ENCODE measurements around the gene CCDC89. TPM values are rescaled to one million over a fixed set of nuclear protein-coding genes. Genes with fewer than 3 reads are reported as not detected.
A peak's percentile ranks its signal among the peaks of the same experiment; 100 is the strongest.

The CCDC89 gene
- total and polyA plus RNA-seq, 9 of the 15 experiments (the other 6 are each of a cell fraction or from before 2014, with no cell fraction given) = 0.07 to 0.09 TPM; not detected in 7

DNA sequence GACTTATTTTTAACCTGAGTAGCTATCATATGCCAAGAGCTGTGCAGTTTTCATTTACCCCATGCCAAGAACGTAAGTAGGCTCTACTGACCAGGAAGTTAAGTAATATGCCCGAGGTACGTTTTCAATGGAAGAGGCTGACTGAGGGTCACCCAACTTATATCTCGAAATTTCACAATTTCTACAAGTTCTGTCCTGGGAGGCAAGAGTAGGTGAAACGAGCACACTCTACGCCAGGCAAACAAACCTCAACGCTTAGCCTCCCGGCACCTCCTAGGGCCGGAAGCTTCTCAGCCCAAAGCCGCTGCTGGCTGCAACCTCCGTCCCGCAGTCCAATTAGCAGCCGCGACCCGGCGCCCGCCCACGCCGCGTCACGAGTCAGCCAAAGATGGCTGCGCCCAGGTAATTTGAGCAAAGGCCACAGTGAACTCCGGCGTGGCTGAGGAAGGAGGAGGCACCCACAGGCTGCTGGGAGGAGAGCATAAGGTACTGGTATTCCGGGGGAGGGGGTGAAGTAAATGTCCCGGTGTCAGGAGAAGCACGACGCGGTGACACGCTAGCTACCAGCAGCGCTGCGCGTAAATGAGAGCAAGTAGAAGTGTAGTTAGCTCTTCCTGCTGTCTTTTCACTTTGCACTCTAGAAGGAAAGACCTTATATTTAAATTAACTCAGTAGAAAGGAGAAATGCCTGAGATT lies 38.2 kb downstream of the CCDC89 start, which contains the start of gene TMEM126A (continued):
- TF ChIP-seq, protein P1, sequence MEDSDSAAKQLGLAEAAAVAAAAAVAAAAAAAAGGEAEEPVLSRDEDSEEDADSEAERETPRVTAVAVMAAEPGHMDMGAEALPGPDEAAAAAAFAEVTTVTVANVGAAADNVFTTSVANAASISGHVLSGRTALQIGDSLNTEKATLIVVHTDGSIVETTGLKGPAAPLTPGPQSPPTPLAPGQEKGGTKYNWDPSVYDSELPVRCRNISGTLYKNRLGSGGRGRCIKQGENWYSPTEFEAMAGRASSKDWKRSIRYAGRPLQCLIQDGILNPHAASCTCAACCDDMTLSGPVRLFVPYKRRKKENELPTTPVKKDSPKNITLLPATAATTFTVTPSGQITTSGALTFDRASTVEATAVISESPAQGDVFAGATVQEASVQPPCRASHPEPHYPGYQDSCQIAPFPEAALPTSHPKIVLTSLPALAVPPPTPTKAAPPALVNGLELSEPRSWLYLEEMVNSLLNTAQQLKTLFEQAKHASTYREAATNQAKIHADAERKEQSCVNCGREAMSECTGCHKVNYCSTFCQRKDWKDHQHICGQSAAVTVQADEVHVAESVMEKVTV (CRISPR knock-in tag; IDR thresholded peaks at IDR 0.05) = no peak
- TF ChIP-seq DPF2 (IDR thresholded peaks at IDR 0.05) (peak; percentile 9; the same call in 1 of the 2 replicates), SP2 (IDR thresholded peaks at IDR 0.05; ENCODE audit: extremely low read depth, low read depth, low read length, poor library complexity, severe bottlenecking) (no peak), POLR2A (conservative IDR thresholded peaks at IDR 0.05) (peak; percentile 96), L3MBTL2 (IDR thresholded peaks at IDR 0.05) (peak; percentile 57), CBFA2T3 (IDR thresholded peaks at IDR 0.05) (peak; percentile 7; the same call in 1 of the 2 replicates), ZSCAN29 (IDR thresholded peaks at IDR 0.05) (no peak), CBX1 (IDR thresholded peaks at IDR 0.05; ENCODE audit: low read depth) (no peak), GTF2F1 (IDR thresholded peaks at IDR 0.05; ENCODE audit: low read depth, low read length) (peak; percentile 66; the same call in 1 of the 2 replicates), KLF13 (tag; IDR thresholded peaks at IDR 0.05; ENCODE audit: borderline replicate concordance, low read depth) (no peak), NCOR1 (IDR thresholded peaks at IDR 0.05) (0 out of 2 replicates have a peak, but pooled peaks have one; percentile 3), ZNF197 (CRISPR knock-in tag; IDR thresholded peaks at IDR 0.05; ENCODE audit: low read depth) (no peak)
- TF ChIP-seq, protein P2, sequence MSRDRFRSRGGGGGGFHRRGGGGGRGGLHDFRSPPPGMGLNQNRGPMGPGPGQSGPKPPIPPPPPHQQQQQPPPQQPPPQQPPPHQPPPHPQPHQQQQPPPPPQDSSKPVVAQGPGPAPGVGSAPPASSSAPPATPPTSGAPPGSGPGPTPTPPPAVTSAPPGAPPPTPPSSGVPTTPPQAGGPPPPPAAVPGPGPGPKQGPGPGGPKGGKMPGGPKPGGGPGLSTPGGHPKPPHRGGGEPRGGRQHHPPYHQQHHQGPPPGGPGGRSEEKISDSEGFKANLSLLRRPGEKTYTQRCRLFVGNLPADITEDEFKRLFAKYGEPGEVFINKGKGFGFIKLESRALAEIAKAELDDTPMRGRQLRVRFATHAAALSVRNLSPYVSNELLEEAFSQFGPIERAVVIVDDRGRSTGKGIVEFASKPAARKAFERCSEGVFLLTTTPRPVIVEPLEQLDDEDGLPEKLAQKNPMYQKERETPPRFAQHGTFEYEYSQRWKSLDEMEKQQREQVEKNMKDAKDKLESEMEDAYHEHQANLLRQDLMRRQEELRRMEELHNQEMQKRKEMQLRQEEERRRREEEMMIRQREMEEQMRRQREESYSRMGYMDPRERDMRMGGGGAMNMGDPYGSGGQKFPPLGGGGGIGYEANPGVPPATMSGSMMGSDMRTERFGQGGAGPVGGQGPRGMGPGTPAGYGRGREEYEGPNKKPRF (IDR thresholded peaks at IDR 0.05; ENCODE audit: low read depth, low read length) = no peak
- TF ChIP-seq, protein P3, sequence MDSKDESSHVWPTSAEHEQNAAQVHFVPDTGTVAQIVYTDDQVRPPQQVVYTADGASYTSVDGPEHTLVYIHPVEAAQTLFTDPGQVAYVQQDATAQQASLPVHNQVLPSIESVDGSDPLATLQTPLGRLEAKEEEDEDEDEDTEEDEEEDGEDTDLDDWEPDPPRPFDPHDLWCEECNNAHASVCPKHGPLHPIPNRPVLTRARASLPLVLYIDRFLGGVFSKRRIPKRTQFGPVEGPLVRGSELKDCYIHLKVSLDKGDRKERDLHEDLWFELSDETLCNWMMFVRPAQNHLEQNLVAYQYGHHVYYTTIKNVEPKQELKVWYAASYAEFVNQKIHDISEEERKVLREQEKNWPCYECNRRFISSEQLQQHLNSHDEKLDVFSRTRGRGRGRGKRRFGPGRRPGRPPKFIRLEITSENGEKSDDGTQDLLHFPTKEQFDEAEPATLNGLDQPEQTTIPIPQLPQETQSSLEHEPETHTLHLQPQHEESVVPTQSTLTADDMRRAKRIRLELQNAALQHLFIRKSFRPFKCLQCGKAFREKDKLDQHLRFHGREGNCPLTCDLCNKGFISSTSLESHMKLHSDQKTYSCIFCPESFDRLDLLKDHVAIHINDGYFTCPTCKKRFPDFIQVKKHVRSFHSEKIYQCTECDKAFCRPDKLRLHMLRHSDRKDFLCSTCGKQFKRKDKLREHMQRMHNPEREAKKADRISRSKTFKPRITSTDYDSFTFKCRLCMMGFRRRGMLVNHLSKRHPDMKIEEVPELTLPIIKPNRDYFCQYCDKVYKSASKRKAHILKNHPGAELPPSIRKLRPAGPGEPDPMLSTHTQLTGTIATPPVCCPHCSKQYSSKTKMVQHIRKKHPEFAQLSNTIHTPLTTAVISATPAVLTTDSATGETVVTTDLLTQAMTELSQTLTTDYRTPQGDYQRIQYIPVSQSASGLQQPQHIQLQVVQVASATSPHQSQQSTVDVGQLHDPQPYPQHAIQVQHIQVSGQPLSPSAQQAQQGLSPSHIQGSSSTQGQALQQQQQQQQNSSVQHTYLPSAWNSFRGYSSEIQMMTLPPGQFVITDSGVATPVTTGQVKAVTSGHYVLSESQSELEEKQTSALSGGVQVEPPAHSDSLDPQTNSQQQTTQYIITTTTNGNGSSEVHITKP (IDR thresholded peaks at IDR 0.05; ENCODE audit: partially characterized antibody) = peak; percentile 37
- TF ChIP-seq, protein P4, sequence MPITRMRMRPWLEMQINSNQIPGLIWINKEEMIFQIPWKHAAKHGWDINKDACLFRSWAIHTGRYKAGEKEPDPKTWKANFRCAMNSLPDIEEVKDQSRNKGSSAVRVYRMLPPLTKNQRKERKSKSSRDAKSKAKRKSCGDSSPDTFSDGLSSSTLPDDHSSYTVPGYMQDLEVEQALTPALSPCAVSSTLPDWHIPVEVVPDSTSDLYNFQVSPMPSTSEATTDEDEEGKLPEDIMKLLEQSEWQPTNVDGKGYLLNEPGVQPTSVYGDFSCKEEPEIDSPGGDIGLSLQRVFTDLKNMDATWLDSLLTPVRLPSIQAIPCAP (CRISPR knock-in tag; IDR thresholded peaks at IDR 0.05; ENCODE audit: borderline replicate concordance) = no peak
- TF ChIP-seq, protein P5, sequence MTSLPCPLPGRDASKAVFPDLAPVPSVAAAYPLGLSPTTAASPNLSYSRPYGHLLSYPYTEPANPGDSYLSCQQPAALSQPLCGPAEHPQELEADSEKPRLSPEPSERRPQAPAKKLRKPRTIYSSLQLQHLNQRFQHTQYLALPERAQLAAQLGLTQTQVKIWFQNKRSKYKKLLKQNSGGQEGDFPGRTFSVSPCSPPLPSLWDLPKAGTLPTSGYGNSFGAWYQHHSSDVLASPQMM (CRISPR knock-in tag; IDR thresholded peaks at IDR 0.05) = no peak
